Sigmoid colon (tissue), 7 donors: ENCODE results near the gene SERINC3. TPM values are rescaled to one million over a fixed set of nuclear protein-coding genes. Genes with fewer than 3 reads are reported as not detected.
A peak's percentile ranks its signal among the peaks of the same experiment; 100 is the strongest.

Experiments used
- DNase-seq: peaks from one replicate; pipeline ENCODE4 v3.0.0-alpha.2; 2019
- H3K27ac ChIP-seq, 4 donors: fragments of 200-600 bp; sonication (generic); one replicate each; pipeline ENCODE4 v1.5.1; 2016 to 2019; ENCODE audit warnings: mild to moderate bottlenecking in 1 of 4
- H3K27me3 ChIP-seq, 3 donors: fragments of 200-600 bp; sonication (generic); one replicate each; pipeline ENCODE4 v1.5.1; 2019; ENCODE audit warnings: mild to moderate bottlenecking in 1 of 3
- H3K36me3 ChIP-seq, 4 donors: fragments of 200-600 bp; sonication (generic); one replicate each; pipeline ENCODE4 v1.5.1; 2016 to 2019
- H3K4me1 ChIP-seq, 4 donors: fragments of 200-600 bp; sonication (generic); one replicate each; pipeline ENCODE4 v1.5.1; 2017 to 2019
- H3K4me3 ChIP-seq, 4 donors: fragments of 200-600 bp; sonication (generic); one replicate each; pipeline ENCODE4 v1.5.1; 2017 to 2019; ENCODE audit warnings: mild to moderate bottlenecking in 2 of 4, moderate library complexity in 1 of 4
- H3K9me3 ChIP-seq, 4 donors: fragments of 200-600 bp in 3 of 4; sonication (generic) in 3 of 4; one replicate each; pipeline versions ENCODE4 v1.5.1 to v1.6.1; 2013 to 2019
- EP300 ChIP-seq, 4 donors: sonication (generic); formaldehyde crosslinking; IDR thresholded peaks; one replicate each; pipeline ENCODE4 v1.6.1; 2017; ENCODE audit warnings: antibody characterized with exemption in 4 of 4
- POLR2A ChIP-seq, 2 donors: fragments of 450-650 bp; IDR thresholded peaks; one replicate each; pipeline ENCODE4 v1.6.1; 2016; ENCODE audit warnings: antibody characterized with exemption in 2 of 2, mild to moderate bottlenecking in 2 of 2, moderate library complexity in 2 of 2
- POLR2AphosphoS5 ChIP-seq, 4 donors: sonication (generic); formaldehyde crosslinking; IDR thresholded peaks; one replicate each; pipeline ENCODE4 v1.6.1; 2017; ENCODE audit warnings: antibody characterized with exemption in 4 of 4
- WGBS, 2 donors: extraction: QIAGEN DNeasy Blood & Tissue Kit; methylation state at CpG; one replicate each; pipeline ENCODE4 v1.1.7; 2013; 5-methylcytosine and 5-hydroxymethylcytosine counted together
- intact Hi-C: fragments of 100-400 bp; cut with DNase I; formaldehyde crosslinking; loops from one replicate; pipeline ENCODE4 v1.15.1; 2023
- polyA plus RNA-seq, 3 donors: library from polyadenylated mRNA; stranded (reverse); fragments of 200-250 nt; gene quantifications; one replicate each; pipeline ENCODE4 v1.2.3, GENCODE V29; 2013
- total RNA-seq, 4 donors: library from RNA; depleted of rRNA; stranded (reverse); fragments of >200 nt; gene quantifications; one replicate each; pipeline ENCODE4 v1.1.0, GENCODE V29; 2016
- TF ChIP-seq, protein P1 (sequence below), 4 experiments: fragments of 450-650 bp in 3 of 4; fragments of 200-600 bp in 1 of 4; IDR thresholded peaks; one replicate each; pipeline ENCODE4 v1.5.1; 2016 to 2019; ENCODE audit warnings: antibody characterized with exemption in 4 of 4, mild to moderate bottlenecking in 3 of 4, moderate library complexity in 2 of 4
- donor health status: healthy with polysubstance abuse.
- donor health status: Bipolar disorder and iron deficiency.
- donor health status: healthy.

The SERINC3 gene
- total RNA-seq = 100 to 1,000 TPM in 1 of 4 donors, 10 to 100 TPM in 3; 75.9 to 112 (median 88.8) TPM
- polyA plus RNA-seq = 10 to 100 TPM; 11.1 to 58.2 (median 21.0) TPM

DNA sequence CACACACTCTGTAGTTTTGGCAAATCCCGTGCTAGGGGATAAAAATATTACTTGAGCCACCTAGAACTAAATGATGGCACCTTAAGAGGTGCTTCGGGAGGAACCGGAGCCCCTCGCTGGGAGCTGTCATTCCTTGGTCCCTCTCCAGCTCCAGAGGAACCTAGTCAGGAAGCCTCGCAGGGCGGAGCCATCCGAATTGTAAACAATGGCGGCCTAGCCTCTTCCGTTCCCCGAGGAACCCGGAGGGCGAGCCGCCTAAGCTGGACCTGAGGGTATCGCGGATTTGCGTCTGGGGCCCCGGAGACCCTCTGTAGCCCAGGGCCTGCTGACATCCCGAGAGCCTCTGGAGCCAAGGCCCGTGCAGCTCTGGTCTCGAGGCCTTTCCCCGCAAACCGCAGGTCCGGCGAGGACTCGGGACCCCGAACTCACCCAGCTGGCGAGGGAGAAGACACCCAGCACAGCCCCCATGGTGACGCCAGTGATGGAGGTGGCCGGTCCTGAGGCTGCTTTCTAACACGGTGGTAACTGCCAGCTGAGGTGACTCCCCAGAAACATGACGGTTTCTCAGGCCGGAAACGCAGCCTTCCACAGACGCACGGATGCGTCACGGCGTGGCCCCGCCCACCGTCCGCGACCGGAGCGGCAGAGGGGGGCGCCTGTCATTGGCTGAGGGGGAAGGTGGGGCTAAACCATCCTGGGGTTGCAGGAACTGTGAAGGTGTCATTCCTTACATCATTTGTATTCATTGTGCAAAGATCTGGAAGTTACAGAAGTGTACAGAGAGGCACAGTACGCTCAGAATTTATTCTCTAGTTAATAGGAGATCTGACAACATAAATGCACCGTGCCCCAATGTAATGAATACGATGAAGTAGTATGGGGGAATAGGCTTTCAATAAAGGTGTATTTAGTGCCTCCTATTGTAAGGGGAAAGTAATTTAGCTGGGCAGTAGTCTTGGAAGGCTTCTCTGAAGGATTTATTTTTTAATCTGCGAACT, at the start of gene SERINC3:
Gene SERINC3 (minus strand): TSS at position 587 of the 998 bp plus-strand sequence. CDS start 119 bp downstream, at position 468.
- H3K36me3 ChIP-seq = no peaks in the 10 kb centered on the region
- peaks cover 0 to 48% (median 43%) of the 10 kb centered on the region in 4 donors for H3K4me1 ChIP-seq
- intact Hi-C loops = loop anchor here (5.0 kb wide), 1 partner anchor 309 kb away; the partner anchor contains the start of gene OSER1
- H3K4me3 ChIP-seq = peak within 1 kb of the TSS; percentile 82 to 98 (median 92)
- peak; percentile 99 for DNase-seq
- 1% methylated on average over 49 of the region's 49 CpGs for WGBS, 2 donors
- no peaks in the 10 kb centered on the region for H3K9me3 ChIP-seq
- peak in 1 of 4 donors; percentile 47 for TF ChIP-seq EP300 (IDR thresholded peaks at IDR 0.05)
- TF ChIP-seq POLR2A (IDR thresholded peaks at IDR 0.05) = peak; percentile 54 to 67
- peak; percentile 86 to 95 (median 89) for TF ChIP-seq POLR2AphosphoS5 (IDR thresholded peaks at IDR 0.05)
- TF ChIP-seq, protein P1, sequence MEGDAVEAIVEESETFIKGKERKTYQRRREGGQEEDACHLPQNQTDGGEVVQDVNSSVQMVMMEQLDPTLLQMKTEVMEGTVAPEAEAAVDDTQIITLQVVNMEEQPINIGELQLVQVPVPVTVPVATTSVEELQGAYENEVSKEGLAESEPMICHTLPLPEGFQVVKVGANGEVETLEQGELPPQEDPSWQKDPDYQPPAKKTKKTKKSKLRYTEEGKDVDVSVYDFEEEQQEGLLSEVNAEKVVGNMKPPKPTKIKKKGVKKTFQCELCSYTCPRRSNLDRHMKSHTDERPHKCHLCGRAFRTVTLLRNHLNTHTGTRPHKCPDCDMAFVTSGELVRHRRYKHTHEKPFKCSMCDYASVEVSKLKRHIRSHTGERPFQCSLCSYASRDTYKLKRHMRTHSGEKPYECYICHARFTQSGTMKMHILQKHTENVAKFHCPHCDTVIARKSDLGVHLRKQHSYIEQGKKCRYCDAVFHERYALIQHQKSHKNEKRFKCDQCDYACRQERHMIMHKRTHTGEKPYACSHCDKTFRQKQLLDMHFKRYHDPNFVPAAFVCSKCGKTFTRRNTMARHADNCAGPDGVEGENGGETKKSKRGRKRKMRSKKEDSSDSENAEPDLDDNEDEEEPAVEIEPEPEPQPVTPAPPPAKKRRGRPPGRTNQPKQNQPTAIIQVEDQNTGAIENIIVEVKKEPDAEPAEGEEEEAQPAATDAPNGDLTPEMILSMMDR (IDR thresholded peaks at IDR 0.05) = no peak
- peak within 1 kb of the TSS; percentile 97 to 99 (median 98) for H3K27ac ChIP-seq
- H3K27me3 ChIP-seq = no peaks in the 10 kb centered on the region

DNA sequence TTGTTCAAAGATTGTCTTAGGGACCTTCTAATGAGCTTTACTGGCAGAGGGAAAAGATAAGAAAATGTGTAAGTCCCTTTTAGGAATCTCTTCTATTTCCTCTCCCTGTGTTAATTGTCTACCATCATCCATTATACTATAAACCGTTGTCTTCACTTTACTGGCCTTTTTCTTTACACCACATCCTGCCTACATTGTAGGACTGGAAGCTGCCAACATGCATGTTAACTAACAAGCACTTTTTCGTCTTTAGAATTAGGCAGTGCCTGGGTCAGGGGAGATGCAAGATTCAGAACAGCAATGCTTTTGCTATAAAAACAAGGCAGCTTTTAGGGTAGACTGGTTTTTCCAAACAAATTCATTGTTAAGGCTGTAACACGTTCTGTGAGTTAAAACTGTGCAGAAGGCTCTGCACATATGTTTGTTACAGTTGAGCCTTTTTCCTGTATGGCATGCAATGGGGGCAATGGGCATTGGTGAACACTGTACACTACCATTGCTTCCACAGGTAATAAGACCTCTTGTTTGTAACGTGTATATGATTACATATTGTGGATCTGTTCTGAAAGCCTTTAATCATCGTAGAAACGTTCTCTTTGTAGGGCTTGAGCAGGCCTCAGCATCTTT, 49.6 kb upstream of the SERINC3 start:
- intact Hi-C loops = loop anchor here (5.0 kb wide), 1 partner anchor 36 kb away; no protein-coding TSS in a partner anchor
- H3K27me3 ChIP-seq = no peaks in the 10 kb centered on the region
- no peaks in the 10 kb centered on the region for H3K36me3 ChIP-seq
- peak overlapping the region; percentile 81 to 95 (median 92) for H3K27ac ChIP-seq
- H3K4me1 ChIP-seq = peaks cover 0 to 83% (median 79%) of the 10 kb centered on the region in 4 donors
- no peak overlapping the region for H3K4me3 ChIP-seq
- DNase-seq = no peak
- TF ChIP-seq POLR2A (IDR thresholded peaks at IDR 0.05) (no peak), POLR2AphosphoS5 (IDR thresholded peaks at IDR 0.05) (no peak), EP300 (IDR thresholded peaks at IDR 0.05) (no peak)
- TF ChIP-seq, protein P1 (IDR thresholded peaks at IDR 0.05) = no peak
- 62 to 72% methylated on average over 6 of the region's 6 CpGs for WGBS, 2 donors
- no peaks in the 10 kb centered on the region for H3K9me3 ChIP-seq

DNA sequence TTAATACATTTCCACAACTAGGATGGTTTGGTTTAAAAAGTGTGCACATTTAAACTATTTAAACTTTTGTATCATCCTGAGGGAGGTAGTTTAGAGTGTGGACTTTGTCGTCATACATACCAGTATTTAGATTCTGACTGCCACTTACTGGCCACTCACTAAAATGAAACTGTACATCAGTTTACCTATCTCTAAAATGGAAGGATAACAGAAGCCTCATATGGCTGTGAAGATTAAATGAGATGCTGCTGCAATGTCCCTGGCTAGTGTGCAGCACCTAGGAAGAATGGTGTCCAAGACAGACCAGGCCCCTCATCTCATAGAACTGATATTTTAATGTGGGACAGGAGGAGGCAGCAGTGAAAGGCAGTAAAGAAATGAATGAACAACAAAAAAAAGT, 48.5 kb upstream of the SERINC3 start:
- H3K36me3 ChIP-seq = no peaks in the 10 kb centered on the region
- no peaks in the 10 kb centered on the region for H3K27me3 ChIP-seq
- peak overlapping the region; percentile 81 to 95 (median 92) for H3K27ac ChIP-seq
- intact Hi-C loops = loop anchor here (5.0 kb wide), 1 partner anchor 37 kb away; no protein-coding TSS in a partner anchor
- peaks cover 0 to 80% (median 78%) of the 10 kb centered on the region in 4 donors for H3K4me1 ChIP-seq
- TF ChIP-seq POLR2AphosphoS5 (IDR thresholded peaks at IDR 0.05) (no peak), EP300 (IDR thresholded peaks at IDR 0.05) (no peak), POLR2A (IDR thresholded peaks at IDR 0.05) (no peak)
- TF ChIP-seq, protein P1 (IDR thresholded peaks at IDR 0.05) = no peak
- WGBS, 2 donors = 96 to 97% methylated on average over 1 of the region's 1 CpG
- H3K9me3 ChIP-seq = no peaks in the 10 kb centered on the region
- DNase-seq = no peak
- H3K4me3 ChIP-seq = no peak overlapping the region

- TF ChIP-seq EP300 (IDR thresholded peaks at IDR 0.05) = no peak
- peak in 2 of 4 donors; percentile 33 to 39 for TF ChIP-seq POLR2AphosphoS5 (IDR thresholded peaks at IDR 0.05)
- TF ChIP-seq POLR2A (IDR thresholded peaks at IDR 0.05) = no peak
- no peaks in the 10 kb centered on the region for H3K27me3 ChIP-seq
- H3K36me3 ChIP-seq = no peaks in the 10 kb centered on the region
- H3K4me3 ChIP-seq = peak overlapping the region in 1 of 4 donors; percentile 19
- H3K27ac ChIP-seq = peak overlapping the region; percentile 74 to 95 (median 84)
- intact Hi-C loops = no loop called here
- no peaks in the 10 kb centered on the region for H3K9me3 ChIP-seq
- peaks cover 0 to 71% (median 55%) of the 10 kb centered on the region in 4 donors for H3K4me1 ChIP-seq
- no peak for DNase-seq
These were observed 44.9 kb upstream of the SERINC3 start for GRCh38 chr20:44566811-44567210.
